GM18519 (cell line): ENCODE results near the gene KCNE5.
"Not testable (repeated sequence)": the region's sequence is repeated elsewhere in the genome, so short reads cannot be mapped to it uniquely, and the experiment has no call there.

Experiments used
- ATAC-seq: cut with Tn5 transposase; IDR thresholded peaks from one replicate; pipeline ENCODE4 v1.9.1; 2021; ENCODE audit warnings: mild to moderate bottlenecking, moderate library complexity; ENCODE audit not compliant: unreplicated experiment, low FRiP score

Gene KCNE5

DNA sequence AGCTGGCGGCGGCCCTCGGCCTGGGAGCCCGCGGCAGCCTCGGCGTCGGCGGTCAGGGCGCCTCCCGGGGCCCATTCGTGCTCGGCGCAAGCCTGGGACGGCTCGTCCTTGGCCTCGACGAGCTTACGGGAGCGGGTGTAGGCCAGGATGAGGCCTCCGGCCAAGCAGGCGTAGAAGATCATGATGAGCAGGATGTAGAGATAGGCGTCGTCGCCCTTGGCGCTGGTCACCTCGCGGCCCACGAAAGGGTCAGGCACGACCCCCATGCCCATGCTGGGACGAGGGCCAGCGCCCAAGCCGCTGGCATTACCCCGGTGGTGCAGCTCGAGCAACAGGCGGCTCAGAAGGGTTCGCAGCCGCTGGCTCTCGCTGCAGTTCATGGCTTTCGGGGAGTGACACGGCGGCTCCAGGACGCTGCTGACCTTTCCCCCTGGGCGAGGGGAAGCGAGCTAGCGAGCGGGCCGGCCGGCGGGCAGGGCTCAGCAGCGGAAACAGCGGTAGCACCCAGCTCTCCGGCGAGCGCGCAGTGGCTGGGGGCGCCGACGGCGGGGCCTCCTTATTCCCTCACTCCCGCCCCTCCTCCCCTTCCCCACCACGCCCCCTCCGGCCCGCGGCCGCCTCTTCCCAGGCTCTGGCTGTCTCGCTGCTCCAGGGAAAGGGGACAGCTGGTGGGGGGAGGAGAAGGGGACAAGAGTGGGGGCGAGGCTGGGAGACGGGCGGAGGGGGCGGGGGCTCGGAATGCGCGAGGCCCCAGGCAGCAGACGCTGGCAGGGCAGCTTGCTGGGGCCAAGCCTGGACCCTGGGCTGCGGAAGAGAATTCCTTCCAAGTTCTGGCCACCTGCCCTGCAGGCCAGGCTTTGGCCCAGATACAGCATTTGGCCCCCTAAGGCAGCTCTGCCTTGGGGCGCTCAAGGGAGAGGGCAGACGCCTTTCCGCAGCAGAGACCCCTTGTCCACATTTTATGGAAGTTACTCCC, at the start of gene KCNE5:
Gene KCNE5, minus strand, starts transcription at position 532 of the 976 bp plus-strand sequence. Its CDS starts 152 bp downstream, at position 380.
- no peak for ATAC-seq

DNA sequence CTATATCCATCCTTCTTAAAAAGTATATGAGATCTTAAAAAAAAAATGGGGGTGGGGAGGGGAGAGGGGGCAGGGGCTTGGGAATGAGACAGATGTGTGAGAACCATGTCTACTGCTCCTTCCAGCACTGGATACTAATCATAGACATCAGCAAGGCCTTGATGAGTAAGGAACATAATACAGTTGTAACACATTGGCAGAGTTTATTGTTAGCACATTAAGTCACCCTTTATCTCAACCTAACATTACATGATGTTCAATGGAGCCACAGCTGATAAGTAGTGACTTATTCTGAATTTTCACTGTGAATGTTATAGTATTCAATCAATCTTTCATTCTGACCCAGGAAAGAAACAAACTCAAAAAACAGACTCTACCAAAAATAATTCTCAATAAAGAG, 47.3 kb upstream of the KCNE5 start:
- no peak for ATAC-seq

DNA sequence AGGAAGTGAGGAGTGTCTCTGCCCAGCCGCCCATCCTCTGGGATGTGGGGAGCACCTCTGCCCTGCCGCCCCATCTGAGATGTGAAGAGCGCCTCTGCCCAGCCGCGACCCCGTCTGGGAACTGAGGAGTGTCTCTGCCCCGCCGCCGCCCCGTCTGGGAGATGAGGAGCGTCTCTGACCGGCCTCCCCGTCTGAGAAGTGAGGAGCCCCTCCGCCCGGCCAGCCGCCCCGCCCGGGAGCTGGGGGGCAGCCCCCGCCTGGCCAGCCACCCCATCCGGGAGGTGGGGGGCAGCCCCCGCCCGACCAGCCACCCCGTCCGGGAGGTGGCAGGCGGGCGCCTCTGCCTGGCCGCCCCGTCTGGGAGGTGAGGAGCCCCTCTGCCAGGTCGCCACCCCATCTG, 46.2 kb upstream of the KCNE5 start:
- not testable (repeated sequence) for ATAC-seq

GRCh38 chrX:109667986-109668385, 43.0 kb upstream of the KCNE5 start:
- ATAC-seq: no peak

DNA sequence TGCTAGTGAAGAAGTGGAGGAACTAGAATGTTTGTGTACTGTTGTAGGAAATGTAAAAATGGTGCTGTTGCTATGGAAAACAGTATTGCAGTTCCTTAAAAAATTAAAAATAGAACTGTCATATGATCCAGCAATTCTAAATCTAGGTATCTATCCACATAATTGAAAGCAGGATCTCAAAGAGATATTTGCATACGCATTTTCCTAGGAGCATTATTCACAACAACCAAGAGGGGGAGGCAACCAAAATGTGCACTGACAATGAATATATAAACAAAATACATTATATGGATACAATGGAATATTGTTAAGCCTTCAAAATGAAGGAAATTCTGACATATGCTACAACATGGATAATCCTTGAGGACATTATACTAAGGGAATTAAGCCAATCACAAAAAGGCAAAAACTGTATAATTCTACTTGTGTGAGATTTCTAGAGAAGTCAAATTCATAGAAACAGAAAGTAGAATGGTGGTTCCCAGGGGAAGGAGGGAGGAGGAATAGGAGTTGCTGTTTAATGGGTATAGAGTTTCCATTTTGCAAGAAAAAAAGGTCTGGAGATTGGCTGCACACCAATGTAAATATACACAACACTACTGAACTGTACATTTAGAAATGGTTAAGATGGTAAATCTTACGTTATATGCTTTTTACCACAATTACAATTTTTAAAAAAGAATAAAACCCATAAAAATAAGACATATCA, 35.6 kb upstream of the KCNE5 start:
- no peak for ATAC-seq

- no peak for ATAC-seq
Measured at GRCh38 chrX:109658391-109658790, 33.4 kb upstream of the KCNE5 start.

GRCh38 chrX:109657364-109657763, 32.4 kb upstream of the KCNE5 start:
- not testable (repeated sequence) for ATAC-seq

GRCh38 chrX:109656774-109657173, 31.8 kb upstream of the KCNE5 start:
- no peak for ATAC-seq

DNA sequence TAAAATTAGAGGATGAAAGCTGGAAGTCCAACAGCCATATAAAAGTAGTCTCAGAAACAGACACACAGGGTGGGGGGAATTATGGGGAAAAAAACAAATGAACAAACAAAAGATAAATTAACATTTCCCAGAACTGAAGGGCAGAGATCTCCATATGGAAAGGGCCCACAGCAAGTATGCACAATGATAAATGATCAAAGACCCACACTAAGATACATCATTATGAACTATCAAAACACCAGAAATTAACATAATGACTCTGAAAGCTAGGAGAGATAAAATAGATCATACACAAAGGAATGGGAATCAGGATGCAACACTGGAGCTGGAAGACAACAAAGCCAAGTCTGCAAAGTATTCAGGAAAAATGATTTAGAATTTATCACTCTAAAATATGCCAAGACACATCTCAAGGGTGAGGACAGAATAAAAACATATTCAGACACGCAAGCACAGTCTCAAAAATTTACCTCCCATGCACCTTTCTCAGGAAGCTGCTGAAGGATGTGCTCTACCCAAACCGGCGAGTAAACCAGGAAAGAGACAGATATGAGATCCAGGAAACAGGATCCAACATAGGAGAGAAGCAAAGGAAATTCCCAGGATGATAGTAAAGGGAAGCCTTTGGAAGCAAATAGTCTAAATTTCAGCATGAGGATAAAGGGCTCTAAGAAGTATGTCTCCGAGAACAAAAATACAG, 30.7 kb upstream of the KCNE5 start:
- no peak for ATAC-seq

DNA sequence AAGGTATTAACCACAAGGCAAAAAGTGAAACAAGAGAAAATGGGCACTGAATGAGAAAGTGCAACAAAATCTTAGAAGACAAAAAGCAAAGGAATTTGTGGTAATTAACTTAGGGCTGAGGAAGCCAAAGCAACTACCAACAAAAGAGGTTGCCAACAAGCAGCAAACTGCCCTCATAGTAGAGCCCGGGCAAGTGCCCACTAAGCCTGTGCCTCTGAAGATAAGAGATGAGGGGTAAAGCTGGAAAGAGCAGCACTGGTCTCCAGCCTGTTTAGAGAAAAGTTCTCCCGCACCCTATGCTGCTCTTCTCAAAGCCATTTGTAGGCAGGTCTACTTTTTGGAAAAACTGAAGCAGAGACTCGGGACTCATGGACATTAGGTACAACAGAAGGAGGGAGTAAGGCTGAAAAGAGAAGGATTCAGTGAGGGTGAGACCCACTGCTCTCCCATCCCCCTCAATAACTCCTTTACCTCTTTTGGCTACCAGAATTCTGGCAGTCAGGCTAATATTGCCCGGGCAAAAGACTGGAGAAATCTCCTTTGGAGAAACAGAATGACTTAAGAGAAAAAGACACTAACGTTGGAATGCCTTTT, 29.6 kb upstream of the KCNE5 start:
- no peak for ATAC-seq

DNA sequence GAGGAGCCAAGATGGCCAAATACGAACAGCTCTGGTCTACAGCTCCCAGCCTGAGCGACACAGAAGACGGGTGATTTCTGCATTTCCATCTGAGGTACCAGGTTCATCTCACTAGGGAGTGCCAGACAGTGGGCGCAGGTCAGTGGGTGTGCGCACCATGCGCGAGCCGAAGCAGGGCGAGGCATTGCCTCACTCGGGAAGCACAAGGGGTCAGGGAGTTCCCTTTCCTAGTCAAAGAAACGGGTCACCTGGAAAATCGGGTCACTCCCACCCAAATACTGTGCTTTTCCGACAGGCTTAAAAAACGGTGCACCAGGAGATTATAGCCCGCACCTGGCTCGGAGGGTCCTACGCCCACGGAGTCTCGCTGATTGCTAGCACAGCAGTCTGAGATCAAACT, 19.7 kb upstream of the KCNE5 start:
- not testable (repeated sequence) for ATAC-seq

- ATAC-seq: no peak
Measured at GRCh38 chrX:109643687-109644086, 18.7 kb upstream of the KCNE5 start.

DNA sequence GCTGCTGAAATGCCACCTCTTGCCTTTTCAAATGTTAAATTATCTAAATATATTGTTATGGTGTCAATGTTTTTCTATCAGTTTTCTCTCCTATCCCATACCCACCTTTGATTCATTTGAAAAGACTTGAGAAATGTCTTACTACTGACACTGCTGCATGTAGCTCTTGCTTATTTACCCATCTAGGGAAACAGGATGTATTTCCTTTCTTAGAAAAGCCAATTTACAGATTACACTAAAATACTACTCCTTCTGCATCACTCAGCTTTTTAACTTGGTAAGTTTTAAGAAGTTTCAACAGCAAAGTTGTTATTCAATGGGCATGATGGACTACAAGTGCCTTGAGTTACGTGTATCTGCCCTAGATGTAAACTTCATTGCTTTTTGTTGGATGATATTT, 13.2 kb upstream of the KCNE5 start:
- ATAC-seq: no peak

GRCh38 chrX:109637477-109637876, 12.5 kb upstream of the KCNE5 start:
- ATAC-seq: not testable (repeated sequence)

DNA sequence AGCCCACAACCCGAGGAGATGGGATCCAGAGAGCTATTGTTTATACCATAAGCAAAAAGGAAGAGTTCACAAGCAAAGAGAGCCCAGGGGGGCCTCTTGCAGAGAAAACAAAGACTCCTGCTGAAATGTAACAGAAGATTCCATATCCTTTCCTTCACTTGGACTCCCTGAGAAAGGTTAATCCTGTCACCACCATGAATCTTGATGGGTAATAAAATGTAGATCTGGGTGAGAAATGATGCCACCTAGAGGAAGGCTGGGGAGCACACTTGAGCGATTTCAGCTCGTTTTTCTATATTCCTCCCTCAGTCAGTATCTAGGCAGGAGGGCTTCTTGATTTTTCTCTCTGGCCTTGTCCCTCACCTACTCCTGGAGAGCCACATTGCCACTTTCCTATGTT, 10.2 kb upstream of the KCNE5 start:
- no peak for ATAC-seq

- ATAC-seq: no peak
Measured at GRCh38 chrX:109632906-109633504, 8.0 kb upstream of the KCNE5 start.

DNA sequence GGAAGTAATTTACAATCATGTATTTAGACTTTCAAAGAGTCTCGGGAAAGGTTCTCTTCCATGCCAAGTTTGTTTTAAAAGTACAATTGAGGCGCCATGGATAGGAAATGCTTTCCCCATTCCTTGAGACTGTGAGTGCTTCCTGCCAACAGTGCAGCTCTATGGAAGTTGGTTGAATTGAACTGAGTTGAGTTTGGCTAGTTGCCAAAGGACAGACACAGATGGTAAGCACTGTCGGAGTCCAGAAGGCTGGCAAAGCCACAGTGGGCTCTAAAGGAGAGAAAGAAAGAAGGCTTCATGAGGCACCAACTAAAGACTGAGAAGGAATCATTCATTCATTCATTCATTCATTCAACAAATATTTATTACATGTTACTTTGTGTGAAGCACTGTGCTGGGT, 4.3 kb upstream of the KCNE5 start:
- ATAC-seq: no peak

DNA sequence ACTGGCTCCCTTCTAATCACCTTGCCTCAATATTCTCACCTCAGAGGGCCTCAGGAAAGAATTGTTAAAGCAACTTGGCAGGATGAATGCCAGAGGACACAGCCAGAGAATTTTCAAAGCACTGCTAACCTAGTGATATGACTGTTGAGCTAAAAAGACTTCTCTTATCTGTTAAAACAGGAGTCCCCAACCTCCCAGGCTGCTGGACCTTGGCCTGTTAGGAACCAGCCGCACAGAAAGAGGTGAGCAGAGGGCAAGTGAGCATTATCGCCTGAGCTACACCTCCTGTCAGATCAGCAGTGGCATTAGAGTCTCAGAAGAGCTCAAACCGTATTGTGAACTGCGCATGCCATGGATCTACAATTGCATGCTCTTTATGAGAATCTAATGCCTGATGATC, 1.7 kb upstream of the KCNE5 start:
- no peak for ATAC-seq

GRCh38 chrX:109623997-109624396, 975 bp downstream of the KCNE5 start:
- ATAC-seq: no peak

DNA sequence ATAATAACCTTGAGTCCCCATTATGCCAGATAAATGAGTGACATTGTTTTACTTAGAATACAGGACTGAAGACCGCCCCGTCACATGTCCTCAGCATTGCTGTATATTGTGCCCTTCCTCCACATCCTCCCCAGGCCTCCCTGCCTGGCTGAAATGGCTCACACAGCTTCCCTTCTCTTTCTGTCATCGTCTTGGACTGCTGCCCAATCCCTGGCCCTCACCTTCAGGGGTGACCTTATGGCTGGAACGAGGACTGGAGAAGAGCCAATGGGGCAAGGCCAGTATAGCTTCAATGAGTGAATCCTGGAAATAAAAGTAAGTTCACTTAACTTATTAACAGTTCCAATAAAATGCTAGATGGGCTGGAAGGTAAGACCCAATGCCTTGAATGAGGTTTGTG, 2.7 kb downstream of the KCNE5 start:
- no peak for ATAC-seq
